Upper lobe of right lung (tissue), 1 donor: ENCODE results near the gene TACR1. TPM values are rescaled to one million over a fixed set of nuclear protein-coding genes. Genes with fewer than 3 reads are reported as not detected.
"Not testable (repeated sequence)": the region's sequence is repeated elsewhere in the genome, so short reads cannot be mapped to it uniquely, and the experiment has no call there.

ENCODE experiments used
- ATAC-seq: fragments of 200-7000 bp; cut with Tn5 transposase; one replicate; pipeline ENCODE4 v1.9.1; 2020; ENCODE audit warnings: mild to moderate bottlenecking, moderate library complexity
- DNase-seq: peaks from one replicate; pipeline ENCODE4 v3.0.0-alpha.2; 2020
- H3K27ac ChIP-seq: fragments of 200-600 bp; one replicate; pipeline ENCODE4 v1.8.0; 2022
- H3K27me3 ChIP-seq: fragments of 200-600 bp; one replicate; pipeline ENCODE4 v1.8.0; 2022; ENCODE audit warnings: mild to moderate bottlenecking
- H3K36me3 ChIP-seq: fragments of 200-600 bp; one replicate; pipeline ENCODE4 v1.8.0; 2022
- H3K4me1 ChIP-seq: fragments of 200-600 bp; one replicate; pipeline ENCODE4 v1.8.0; 2022
- H3K4me3 ChIP-seq: fragments of 200-600 bp; one replicate; pipeline ENCODE4 v1.8.0; 2022; ENCODE audit warnings: mild to moderate bottlenecking
- H3K9me3 ChIP-seq: fragments of 200-600 bp; one replicate; pipeline ENCODE4 v1.8.0; 2022
- intact Hi-C: fragments of 100-400 bp; cut with DNase I; formaldehyde crosslinking; loops from one replicate; pipeline ENCODE4 v1.11.0; 2022
- total RNA-seq: library from RNA; stranded (reverse); fragmentation: NEBNext Ultra II Directional; extraction: Animal tissue kit (Norgen Biotek cat#: 25700); gene quantifications from one replicate; pipeline ENCODE4 v1.2.1, GENCODE V29; 2021
- TF ChIP-seq, protein P1 (sequence below): fragments of 200-600 bp; IDR thresholded peaks from one replicate; pipeline ENCODE4 v1.8.0; 2022; ENCODE audit warnings: antibody characterized with exemption
- donor health status: DM: no; HTN: yes; CAD: no; lungs with severe emphysema.

TACR1 gene
- total RNA-seq, 1 donor from 2014 or later: 1.4 TPM

DNA sequence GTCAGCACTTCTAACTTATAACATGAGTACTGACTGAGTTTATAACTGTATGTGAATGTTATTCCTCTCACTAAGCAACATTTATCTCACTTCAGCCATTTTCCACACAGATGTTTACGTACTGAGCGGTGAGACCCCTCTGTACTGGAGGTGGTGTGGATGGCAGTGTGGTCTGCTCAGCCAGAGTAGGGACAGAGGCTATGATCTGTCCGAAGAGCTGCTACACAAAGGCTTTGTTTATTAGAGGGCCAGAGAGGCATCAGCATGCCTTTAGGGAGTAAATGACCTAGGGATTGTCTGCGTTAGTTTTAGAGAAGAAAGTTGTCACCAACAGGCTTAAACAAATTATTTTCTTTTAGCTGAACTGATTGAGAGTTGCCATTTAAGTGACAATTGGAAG lies 23.2 kb upstream of the TACR1 start:
- TF ChIP-seq, protein P1, sequence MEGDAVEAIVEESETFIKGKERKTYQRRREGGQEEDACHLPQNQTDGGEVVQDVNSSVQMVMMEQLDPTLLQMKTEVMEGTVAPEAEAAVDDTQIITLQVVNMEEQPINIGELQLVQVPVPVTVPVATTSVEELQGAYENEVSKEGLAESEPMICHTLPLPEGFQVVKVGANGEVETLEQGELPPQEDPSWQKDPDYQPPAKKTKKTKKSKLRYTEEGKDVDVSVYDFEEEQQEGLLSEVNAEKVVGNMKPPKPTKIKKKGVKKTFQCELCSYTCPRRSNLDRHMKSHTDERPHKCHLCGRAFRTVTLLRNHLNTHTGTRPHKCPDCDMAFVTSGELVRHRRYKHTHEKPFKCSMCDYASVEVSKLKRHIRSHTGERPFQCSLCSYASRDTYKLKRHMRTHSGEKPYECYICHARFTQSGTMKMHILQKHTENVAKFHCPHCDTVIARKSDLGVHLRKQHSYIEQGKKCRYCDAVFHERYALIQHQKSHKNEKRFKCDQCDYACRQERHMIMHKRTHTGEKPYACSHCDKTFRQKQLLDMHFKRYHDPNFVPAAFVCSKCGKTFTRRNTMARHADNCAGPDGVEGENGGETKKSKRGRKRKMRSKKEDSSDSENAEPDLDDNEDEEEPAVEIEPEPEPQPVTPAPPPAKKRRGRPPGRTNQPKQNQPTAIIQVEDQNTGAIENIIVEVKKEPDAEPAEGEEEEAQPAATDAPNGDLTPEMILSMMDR: no peak
- Histone ChIP-seq H3K4me3 (no peak overlapping the region), H3K27ac (no peak overlapping the region), H3K4me1 (no peaks in the 10 kb centered on the region), H3K9me3 (no peaks in the 10 kb centered on the region), H3K27me3 (no peaks in the 10 kb centered on the region), H3K36me3 (no peaks in the 10 kb centered on the region)
- no peak for DNase-seq
- intact Hi-C loops: no loop called here
- ATAC-seq: no peak

DNA sequence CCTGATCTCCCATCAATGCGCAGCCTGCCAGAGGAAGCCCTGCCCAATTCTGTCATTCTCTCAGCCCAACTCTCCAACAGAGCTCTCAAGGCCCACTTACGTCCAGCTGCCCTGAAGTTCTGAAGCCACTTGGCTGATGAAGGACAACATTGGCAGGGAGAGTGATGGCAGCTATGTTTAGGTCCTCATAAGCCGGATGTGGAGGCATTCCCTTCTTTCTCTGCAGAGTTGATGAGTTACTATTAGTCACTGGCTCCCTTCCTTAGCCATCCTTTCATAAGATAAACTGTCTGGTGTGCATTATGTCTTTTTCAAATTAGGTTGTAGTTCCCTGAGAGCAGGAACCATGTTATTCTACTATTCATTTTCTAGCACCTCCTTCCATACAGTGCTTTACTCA lies 22.5 kb upstream of the TACR1 start:
- no peaks in the 10 kb centered on the region for H3K36me3 ChIP-seq
- H3K9me3 ChIP-seq: no peaks in the 10 kb centered on the region
- DNase-seq: no peak
- ATAC-seq: no peak
- H3K4me3 ChIP-seq: no peak overlapping the region
- intact Hi-C loops: no loop called here
- H3K27me3 ChIP-seq: no peaks in the 10 kb centered on the region
- TF ChIP-seq, protein P1: no peak
- H3K27ac ChIP-seq: no peak overlapping the region
- no peaks in the 10 kb centered on the region for H3K4me1 ChIP-seq

DNA sequence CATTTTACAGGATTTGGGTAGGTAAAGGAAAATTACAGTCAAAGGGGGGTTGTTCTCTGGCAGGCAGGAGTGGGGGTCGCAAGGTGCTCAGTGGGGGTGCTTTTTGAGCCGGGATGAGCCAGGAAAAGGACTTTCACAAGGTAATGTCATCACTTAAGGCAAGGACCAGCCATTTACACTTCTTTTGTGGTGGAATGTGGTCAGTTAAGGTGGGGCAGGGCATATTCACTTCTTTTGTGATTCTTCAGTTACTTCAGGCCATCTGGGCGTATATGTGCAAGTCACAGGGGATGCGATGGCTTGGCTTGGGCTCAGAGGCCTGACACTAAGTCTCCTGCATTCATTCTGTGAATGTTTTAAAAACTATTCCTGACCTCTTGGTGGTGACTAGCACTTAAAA lies 19.9 kb upstream of the TACR1 start:
- DNase-seq, intact Hi-C loops, ATAC-seq, H3K4me3 ChIP-seq, H3K4me1 ChIP-seq, H3K36me3 ChIP-seq, H3K27ac ChIP-seq, H3K27me3 ChIP-seq, H3K9me3 ChIP-seq: not testable (repeated sequence)

DNA sequence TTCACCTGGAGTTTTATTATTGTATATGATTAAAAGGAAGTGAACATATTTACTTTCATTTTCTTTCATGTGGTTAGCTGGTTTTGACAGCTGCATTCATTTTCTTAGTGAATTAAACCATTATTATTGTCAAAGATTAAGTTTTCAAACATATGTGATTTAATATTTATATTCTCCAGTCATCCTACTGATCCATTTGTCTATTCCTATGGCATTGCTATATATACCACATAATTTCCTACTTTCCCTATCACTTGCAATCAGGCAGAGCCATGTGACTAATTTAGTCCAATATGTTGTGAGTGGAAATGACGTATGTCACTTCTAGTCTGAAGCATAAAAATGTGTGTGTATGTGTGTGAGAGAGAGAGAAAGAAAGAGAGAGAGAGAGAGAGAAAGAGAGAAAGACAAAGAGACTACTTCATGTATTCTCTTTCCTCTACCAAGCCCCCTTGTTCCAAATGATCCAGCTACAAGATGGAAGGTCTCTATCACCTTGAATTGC lies 12.0 kb upstream of the TACR1 start:
- TF ChIP-seq, protein P1: no peak
- H3K4me1 ChIP-seq: no peaks in the 10 kb centered on the region
- ATAC-seq (no peak), DNase-seq (no peak)
- no peaks in the 10 kb centered on the region for H3K27me3 ChIP-seq
- H3K36me3 ChIP-seq: no peaks in the 10 kb centered on the region
- H3K27ac ChIP-seq: no peak overlapping the region
- intact Hi-C loops: no loop called here
- H3K9me3 ChIP-seq: no peaks in the 10 kb centered on the region
- no peak overlapping the region for H3K4me3 ChIP-seq

DNA sequence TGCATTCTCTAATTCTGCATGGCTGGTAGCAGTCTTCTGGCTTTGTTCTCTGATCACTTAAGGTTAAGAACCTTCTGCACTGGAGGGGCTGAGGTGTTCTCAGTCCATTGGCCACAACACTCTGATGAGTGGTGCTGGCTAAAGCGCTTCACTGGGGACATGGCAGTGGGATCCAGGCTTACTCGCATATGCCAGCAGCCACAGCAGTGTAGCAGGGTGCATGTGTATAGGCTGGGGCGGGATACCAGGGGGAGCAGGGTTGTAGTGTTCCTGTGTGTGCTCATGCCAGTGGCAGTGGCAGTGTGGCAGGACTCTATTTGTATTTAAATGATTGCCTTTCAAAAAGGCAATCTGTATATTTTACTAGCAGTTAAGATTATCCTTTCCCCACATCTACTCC lies 11.1 kb upstream of the TACR1 start:
- Histone ChIP-seq H3K9me3 (no peaks in the 10 kb centered on the region), H3K27me3 (no peaks in the 10 kb centered on the region), H3K4me1 (no peaks in the 10 kb centered on the region), H3K27ac (no peak overlapping the region), H3K4me3 (no peak overlapping the region), H3K36me3 (no peaks in the 10 kb centered on the region)
- DNase-seq (no peak), ATAC-seq (no peak)
- intact Hi-C loops: no loop called here
- TF ChIP-seq, protein P1: no peak

DNA sequence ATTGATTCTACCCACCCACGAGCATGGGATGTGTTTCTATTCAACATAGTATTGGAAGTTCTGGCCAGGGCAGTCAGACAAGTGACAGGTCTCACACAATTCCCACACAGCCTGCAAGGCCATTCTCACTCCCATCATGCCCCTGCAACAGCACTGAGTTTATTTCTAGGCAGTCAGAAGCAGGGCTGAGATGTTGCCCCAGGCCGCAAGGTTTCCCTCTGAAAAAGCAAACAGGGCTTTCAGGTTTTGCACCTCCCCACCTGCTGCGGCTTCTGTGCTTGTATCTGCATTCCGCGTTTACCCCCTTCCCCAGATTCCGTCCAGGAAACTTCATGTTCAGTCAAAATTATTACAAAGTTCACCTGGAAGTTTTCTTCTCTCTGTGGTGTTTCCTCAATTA lies 9.4 kb upstream of the TACR1 start:
- TF ChIP-seq, protein P1: no peak
- Histone ChIP-seq H3K36me3 (no peaks in the 10 kb centered on the region), H3K4me3 (no peak overlapping the region), H3K27me3 (no peaks in the 10 kb centered on the region), H3K27ac (no peak overlapping the region), H3K4me1 (no peaks in the 10 kb centered on the region), H3K9me3 (no peaks in the 10 kb centered on the region)
- ATAC-seq (no peak), DNase-seq (no peak)
- intact Hi-C loops: no loop called here
